Frontal cortex (tissue), 4 donors: ENCODE results near the gene MEGF11. TPM values are rescaled to one million over a fixed set of nuclear protein-coding genes. Genes with fewer than 3 reads are reported as not detected.
"Not testable (repeated sequence)": the region's sequence is repeated elsewhere in the genome, so short reads cannot be mapped to it uniquely, and the experiment has no call there.

Experiments used
- DNase-seq, 2 donors: peaks; one replicate each; pipeline ENCODE4 v3.0.0; 2012; ENCODE audit warnings: low spot score in 2 of 2
- FAIRE-seq: peaks from 2 replicates; lab custom pipeline; 2012; peaks lifted over from hg19 to GRCh38; lab: Jason Lieb, UNC
- total RNA-seq: library from RNA; depleted of rRNA; stranded (reverse); fragments of >200 nt; gene quantifications from one replicate; pipeline ENCODE4 v1.2.3, GENCODE V29; 2014
- donor health status: control.
- donor health status: control.
- donor health status: control.

MEGF11 gene
- total RNA-seq, 1 donor from 2014 or later: 4.5 TPM

GRCh38 chr15:66023311-66023972 lies 230.1 kb downstream of the MEGF11 start:
- DNase-seq (peak; percentile 41), FAIRE-seq (no peak)

GRCh38 chr15:66022163-66022525 lies 231.4 kb downstream of the MEGF11 start:
- no peak for FAIRE-seq

GRCh38 chr15:66021496-66022162 lies 231.9 kb downstream of the MEGF11 start:
- DNase-seq (no peak), FAIRE-seq (no peak)

More at GRCh38 chr15:66022163-66022525, 231.4 kb downstream of the MEGF11 start:
- no peak for DNase-seq

GRCh38 chr15:66019826-66020398 lies 233.6 kb downstream of the MEGF11 start:
- FAIRE-seq: no peak
- no peak for DNase-seq

GRCh38 chr15:66019368-66019767 lies 234.2 kb downstream of the MEGF11 start:
- DNase-seq (no peak), FAIRE-seq (no peak)

GRCh38 chr15:66018488-66018797 lies 235.1 kb downstream of the MEGF11 start:
- DNase-seq (no peak), FAIRE-seq (no peak)

GRCh38 chr15:66017792-66018487 lies 235.6 kb downstream of the MEGF11 start:
- DNase-seq: no peak
- no peak for FAIRE-seq

- FAIRE-seq: no peak
- DNase-seq: no peak
Observed at GRCh38 chr15:66017000-66017399, 236.6 kb downstream of the MEGF11 start.

GRCh38 chr15:66016199-66016598 lies 237.4 kb downstream of the MEGF11 start:
- no peak for DNase-seq

GRCh38 chr15:66014635-66015182 lies 238.8 kb downstream of the MEGF11 start:
- FAIRE-seq: no peak

More at GRCh38 chr15:66016199-66016598, 237.4 kb downstream of the MEGF11 start:
- FAIRE-seq: no peak

GRCh38 chr15:66014022-66014421 lies 239.5 kb downstream of the MEGF11 start:
- FAIRE-seq: no peak

More at GRCh38 chr15:66014635-66015182, 238.8 kb downstream of the MEGF11 start:
- DNase-seq: no peak

GRCh38 chr15:66008940-66009562 lies 244.5 kb downstream of the MEGF11 start:
- DNase-seq (no peak), FAIRE-seq (no peak)

More at GRCh38 chr15:66014022-66014421, 239.5 kb downstream of the MEGF11 start:
- DNase-seq: no peak

- DNase-seq (no peak), FAIRE-seq (no peak)
Observed at GRCh38 chr15:66007663-66008262, 245.8 kb downstream of the MEGF11 start.

GRCh38 chr15:66006986-66007385 lies 246.6 kb downstream of the MEGF11 start:
- FAIRE-seq: no peak

GRCh38 chr15:66004618-66005262 lies 248.8 kb downstream of the MEGF11 start:
- DNase-seq (no peak), FAIRE-seq (no peak)

More at GRCh38 chr15:66006986-66007385, 246.6 kb downstream of the MEGF11 start:
- DNase-seq: no peak

GRCh38 chr15:66003129-66003528 lies 250.4 kb downstream of the MEGF11 start:
- DNase-seq, FAIRE-seq: not testable (repeated sequence)

GRCh38 chr15:66001717-66002426 lies 251.7 kb downstream of the MEGF11 start:
- DNase-seq (no peak), FAIRE-seq (no peak)

- FAIRE-seq: no peak
- DNase-seq: no peak
Observed at GRCh38 chr15:66001042-66001441, 252.5 kb downstream of the MEGF11 start.
